Tibial artery (tissue), 4 donors: ENCODE data around the gene CEMIP2.

Experiments used
- DNase-seq, 2 donors: peaks; one replicate each; pipeline ENCODE4 v3.0.0-alpha.2; 2019
- H3K27ac ChIP-seq, 2 donors: fragments of 200-600 bp; sonication (generic) in 1 of 2; 1 replicate in 1 of 2; 2 replicates in 1 of 2; pipeline ENCODE4 v1.5.1; 2018 to 2019; ENCODE audit warnings: mild to moderate bottlenecking in 1 of 2
- H3K27me3 ChIP-seq, 2 donors: fragments of 200-600 bp; sonication (generic) in 1 of 2; one replicate each; pipeline versions ENCODE4 v1.5.1 to v1.6.0; 2016 to 2019
- H3K36me3 ChIP-seq, 3 donors: fragments of 200-600 bp; sonication (generic) in 2 of 3; one replicate each; pipeline ENCODE4 v1.5.1; 2016 to 2019; ENCODE audit warnings: mild to moderate bottlenecking in 2 of 3
- H3K4me1 ChIP-seq, 4 donors: fragments of 200-600 bp; sonication (generic) in 2 of 4; 1 replicate in 3 of 4; 2 replicates in 1 of 4; pipeline ENCODE4 v1.5.1; 2016 to 2019
- H3K4me3 ChIP-seq, 2 donors: fragments of 200-600 bp; sonication (generic) in 1 of 2; 1 replicate in 1 of 2; 2 replicates in 1 of 2; pipeline ENCODE4 v1.5.1; 2018 to 2019; ENCODE audit warnings: mild to moderate bottlenecking in 2 of 2
- H3K9me3 ChIP-seq, 3 donors: fragments of 200-600 bp; sonication (generic) in 1 of 3; one replicate each; pipeline ENCODE4 v1.5.1; 2016 to 2019
- intact Hi-C: fragments of 100-400 bp; cut with DNase I; formaldehyde crosslinking; loops from one replicate; pipeline ENCODE4 v1.15.0; 2023; ENCODE audit warnings: low total_unique reads
- TF ChIP-seq, protein P1 (sequence below), 2 experiments: fragments of 200-600 bp in 1 of 2; fragments of 450-650 bp in 1 of 2; IDR thresholded peaks; one replicate each; pipeline ENCODE4 v1.5.1; 2017 to 2019; ENCODE audit warnings: antibody characterized with exemption in 2 of 2, mild to moderate bottlenecking in 1 of 2, moderate library complexity in 1 of 2

CEMIP2 gene

DNA sequence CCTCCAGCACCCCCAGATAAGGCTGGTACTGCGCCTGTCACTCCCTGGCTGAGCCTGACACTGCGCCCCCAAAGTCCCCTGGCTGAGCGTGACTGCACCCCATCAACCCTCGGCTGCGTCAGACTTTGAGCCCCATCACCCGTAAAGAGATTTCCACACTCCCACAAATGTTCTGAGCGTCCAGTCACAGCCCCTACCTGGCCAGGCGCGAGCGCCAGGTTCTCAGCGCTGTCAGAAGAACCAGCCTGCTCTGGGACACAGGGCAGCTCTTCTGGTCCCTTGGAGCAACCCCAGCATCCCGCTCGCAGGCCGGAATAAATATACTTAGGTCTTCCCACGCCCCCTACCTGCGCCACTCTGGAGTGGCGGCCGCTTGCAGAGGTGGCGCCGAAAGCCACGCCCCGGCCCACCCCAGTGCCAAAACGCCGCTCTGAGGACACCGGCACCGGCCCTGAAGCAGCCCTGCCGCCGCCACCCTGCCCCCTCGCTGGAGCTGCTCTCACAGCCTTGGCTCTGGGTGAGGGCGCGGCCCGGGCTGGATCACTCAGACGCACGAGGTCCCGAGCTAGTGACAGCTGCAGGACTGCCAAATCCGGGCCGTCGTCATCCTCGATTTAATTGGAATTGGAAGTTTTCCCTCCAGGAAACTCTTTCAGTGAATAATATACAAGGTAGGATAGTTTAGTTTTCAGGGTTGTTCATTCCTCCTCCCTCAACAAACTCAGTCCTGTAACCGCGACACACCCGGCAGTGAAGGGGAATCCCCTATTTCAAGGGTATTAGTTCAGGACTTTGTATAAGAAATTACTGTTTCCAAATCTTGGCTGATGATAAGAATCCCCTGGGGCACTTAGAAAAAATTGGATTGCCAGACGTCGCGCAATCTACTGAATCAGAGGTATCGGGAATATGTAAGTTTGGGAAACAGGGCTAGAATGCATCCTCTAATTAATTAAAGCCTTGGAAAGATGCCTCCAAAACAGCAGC lies 1.2 kb upstream of the CEMIP2 start:
- intact Hi-C loops, result loop anchor here (5.0 to 10.0 kb wide), 2 partner anchors 43 to 165 kb away; no protein-coding TSS in a partner anchor
- no peaks in the 10 kb centered on the region for H3K36me3 ChIP-seq
- TF ChIP-seq, protein P1, sequence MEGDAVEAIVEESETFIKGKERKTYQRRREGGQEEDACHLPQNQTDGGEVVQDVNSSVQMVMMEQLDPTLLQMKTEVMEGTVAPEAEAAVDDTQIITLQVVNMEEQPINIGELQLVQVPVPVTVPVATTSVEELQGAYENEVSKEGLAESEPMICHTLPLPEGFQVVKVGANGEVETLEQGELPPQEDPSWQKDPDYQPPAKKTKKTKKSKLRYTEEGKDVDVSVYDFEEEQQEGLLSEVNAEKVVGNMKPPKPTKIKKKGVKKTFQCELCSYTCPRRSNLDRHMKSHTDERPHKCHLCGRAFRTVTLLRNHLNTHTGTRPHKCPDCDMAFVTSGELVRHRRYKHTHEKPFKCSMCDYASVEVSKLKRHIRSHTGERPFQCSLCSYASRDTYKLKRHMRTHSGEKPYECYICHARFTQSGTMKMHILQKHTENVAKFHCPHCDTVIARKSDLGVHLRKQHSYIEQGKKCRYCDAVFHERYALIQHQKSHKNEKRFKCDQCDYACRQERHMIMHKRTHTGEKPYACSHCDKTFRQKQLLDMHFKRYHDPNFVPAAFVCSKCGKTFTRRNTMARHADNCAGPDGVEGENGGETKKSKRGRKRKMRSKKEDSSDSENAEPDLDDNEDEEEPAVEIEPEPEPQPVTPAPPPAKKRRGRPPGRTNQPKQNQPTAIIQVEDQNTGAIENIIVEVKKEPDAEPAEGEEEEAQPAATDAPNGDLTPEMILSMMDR (IDR thresholded peaks at IDR 0.05), result no peak
- no peaks in the 10 kb centered on the region for H3K9me3 ChIP-seq
- H3K4me1 ChIP-seq, result peaks cover 0 to 34% (median 15%) of the 10 kb centered on the region in 4 donors
- DNase-seq, result peak; percentile 83 to 94
- H3K27me3 ChIP-seq, result no peaks in the 10 kb centered on the region
- peak overlapping the region; percentile 90 to 94 for H3K27ac ChIP-seq
- H3K4me3 ChIP-seq, result peak overlapping the region; percentile 59 to 80

DNA sequence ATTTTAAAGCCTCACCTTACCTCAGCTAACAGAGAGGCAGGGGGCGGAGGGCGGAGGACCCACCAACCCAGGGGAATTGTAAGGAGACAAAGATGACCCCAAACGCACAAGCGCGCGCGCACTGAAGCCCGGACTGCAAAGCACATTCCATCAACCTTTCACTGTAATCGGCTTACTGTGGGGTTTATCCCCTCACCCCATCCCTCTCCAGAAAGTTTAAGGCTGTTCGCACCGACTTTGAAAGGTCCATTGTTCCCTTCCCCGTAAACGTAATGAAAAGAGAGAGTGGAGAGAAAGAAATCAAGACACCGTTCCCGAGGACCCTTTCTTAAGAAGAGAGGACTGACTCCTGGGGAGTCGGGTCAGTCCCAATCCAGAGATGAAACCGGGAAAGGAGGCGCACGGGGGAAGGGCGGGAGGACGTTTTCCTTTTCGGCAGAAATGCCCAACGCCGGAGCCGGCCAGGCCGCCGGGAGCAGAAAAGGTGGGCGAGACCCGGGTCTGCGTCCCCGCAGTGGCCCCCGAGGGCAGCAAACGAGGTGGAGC lies 464 bp downstream of the CEMIP2 start:
- intact Hi-C loops, result loop anchor here (5.0 to 10.0 kb wide), 2 partner anchors 44 to 163 kb away; no protein-coding TSS in a partner anchor

DNA sequence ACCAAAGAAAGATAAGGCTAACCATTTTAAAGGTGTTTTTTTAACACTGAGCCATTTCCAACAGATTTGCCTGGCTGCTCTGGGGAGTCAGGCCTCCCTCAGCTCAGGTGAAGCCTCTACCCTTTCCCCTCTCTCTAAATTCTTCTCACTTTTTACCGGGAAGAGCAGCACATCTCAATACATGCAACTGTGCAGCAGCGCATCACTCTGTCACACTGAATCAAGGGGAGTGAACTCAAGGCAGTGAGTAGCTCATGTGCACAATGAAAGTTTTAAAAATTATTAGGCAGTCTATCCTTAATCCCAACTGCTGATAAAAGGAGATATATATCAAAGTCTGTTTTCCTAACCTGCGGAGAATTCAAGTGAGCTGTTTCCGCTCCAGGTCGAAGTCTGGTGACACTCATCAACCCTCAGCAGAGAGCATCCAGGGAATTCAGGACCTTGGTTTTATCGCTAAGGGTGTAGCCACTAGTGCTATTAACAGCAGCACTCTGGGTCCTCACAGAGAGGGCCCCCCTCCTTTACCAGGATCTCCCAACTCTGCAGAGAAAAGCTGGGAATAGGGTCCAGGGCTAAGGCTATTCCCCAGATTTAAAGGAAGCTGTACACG lies 1.0 kb downstream of the CEMIP2 start:
- intact Hi-C loops, result loop anchor here (5.0 to 10.0 kb wide), 2 partner anchors 45 to 162 kb away; no protein-coding TSS in a partner anchor
- peak overlapping the region; percentile 90 to 94 for H3K27ac ChIP-seq

More for the DNA sequence above, 464 bp downstream of the CEMIP2 start:
- Histone ChIP-seq H3K4me1 (peaks cover 0 to 47% (median 24%) of the 10 kb centered on the region in 4 donors), H3K9me3 (no peaks in the 10 kb centered on the region), H3K27ac (peak overlapping the region; percentile 90 to 94), H3K4me3 (peak overlapping the region; percentile 59 to 80), H3K36me3 (no peaks in the 10 kb centered on the region), H3K27me3 (no peaks in the 10 kb centered on the region)
- peak in 1 of 2 donors; percentile 67 for DNase-seq
- TF ChIP-seq, protein P1 (IDR thresholded peaks at IDR 0.05), result no peak

DNA sequence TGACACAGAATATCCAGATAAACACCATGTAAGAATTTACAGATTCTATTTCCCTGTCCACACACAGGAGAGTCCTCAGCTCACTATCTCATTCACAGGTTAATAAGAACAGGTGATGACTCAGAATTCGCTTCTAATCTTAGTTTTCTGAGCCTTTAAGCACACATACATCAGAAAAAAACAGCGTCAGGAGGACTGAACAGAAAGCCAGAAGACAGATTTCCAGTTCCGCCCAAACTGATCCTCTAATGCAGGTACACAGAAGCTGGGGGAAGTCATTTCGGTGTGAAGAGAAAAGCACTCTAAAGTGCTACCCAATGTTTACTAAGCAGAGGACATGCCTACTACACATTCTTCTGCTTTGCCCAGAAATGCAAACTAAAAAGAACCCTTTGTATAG lies 1.6 kb downstream of the CEMIP2 start:
- intact Hi-C loops, result loop anchor here (5.0 to 10.0 kb wide), 2 partner anchors 46 to 162 kb away; no protein-coding TSS in a partner anchor
- Histone ChIP-seq H3K4me1 (peaks cover 0 to 47% (median 26%) of the 10 kb centered on the region in 4 donors), H3K27me3 (no peaks in the 10 kb centered on the region), H3K9me3 (no peaks in the 10 kb centered on the region), H3K27ac (no peak overlapping the region), H3K36me3 (no peaks in the 10 kb centered on the region), H3K4me3 (peak overlapping the region; percentile 59 to 80)
- TF ChIP-seq, protein P1 (IDR thresholded peaks at IDR 0.05), result no peak
- no peak for DNase-seq

More for the DNA sequence above, 1.0 kb downstream of the CEMIP2 start:
- no peaks in the 10 kb centered on the region for H3K9me3 ChIP-seq
- peaks cover 0 to 47% (median 26%) of the 10 kb centered on the region in 4 donors for H3K4me1 ChIP-seq
- no peaks in the 10 kb centered on the region for H3K36me3 ChIP-seq
- H3K4me3 ChIP-seq, result peak overlapping the region; percentile 59 to 80
- DNase-seq, result no peak
- TF ChIP-seq, protein P1 (IDR thresholded peaks at IDR 0.05), result no peak
- no peaks in the 10 kb centered on the region for H3K27me3 ChIP-seq

DNA sequence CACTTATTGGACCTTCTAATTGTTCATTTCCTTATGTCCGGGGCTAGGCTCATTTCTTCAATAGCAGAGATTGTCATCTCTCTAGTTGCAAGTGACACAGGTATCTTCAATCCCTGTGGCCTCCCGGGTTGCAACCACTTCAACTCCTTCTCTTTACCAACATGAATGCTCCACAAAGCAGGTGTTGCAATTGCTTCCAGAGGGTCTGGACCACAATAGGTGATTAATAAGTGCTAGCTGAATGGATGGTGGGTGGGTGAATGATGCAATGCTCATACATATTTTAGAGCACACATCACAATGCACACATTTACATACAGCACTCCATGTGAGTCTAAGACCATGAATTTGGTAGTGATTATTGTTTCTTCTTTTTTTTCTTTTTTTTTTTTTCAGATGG lies 2.6 kb downstream of the CEMIP2 start:
- TF ChIP-seq, protein P1 (IDR thresholded peaks at IDR 0.05), result no peak
- H3K4me3 ChIP-seq, result peak overlapping the region in 1 of 2 donors; percentile 1
- peaks cover 0 to 47% (median 26%) of the 10 kb centered on the region in 4 donors for H3K4me1 ChIP-seq
- H3K27ac ChIP-seq, result no peak overlapping the region
- intact Hi-C loops, result loop anchor here (5.0 to 10.0 kb wide), 2 partner anchors 47 to 161 kb away; no protein-coding TSS in a partner anchor
- H3K36me3 ChIP-seq, result no peaks in the 10 kb centered on the region
- no peaks in the 10 kb centered on the region for H3K27me3 ChIP-seq
- H3K9me3 ChIP-seq, result no peaks in the 10 kb centered on the region
- DNase-seq, result no peak
